ENCODE measurements around the gene RPL21. TPM values are rescaled to one million over a fixed set of nuclear protein-coding genes. Genes with fewer than 3 reads are reported as not detected.
A peak's percentile ranks its signal among the peaks of the same experiment; 100 is the strongest.

Gene RPL21
- total RNA-seq, 1 experiment from 2014 or later, result 552 TPM

DNA sequence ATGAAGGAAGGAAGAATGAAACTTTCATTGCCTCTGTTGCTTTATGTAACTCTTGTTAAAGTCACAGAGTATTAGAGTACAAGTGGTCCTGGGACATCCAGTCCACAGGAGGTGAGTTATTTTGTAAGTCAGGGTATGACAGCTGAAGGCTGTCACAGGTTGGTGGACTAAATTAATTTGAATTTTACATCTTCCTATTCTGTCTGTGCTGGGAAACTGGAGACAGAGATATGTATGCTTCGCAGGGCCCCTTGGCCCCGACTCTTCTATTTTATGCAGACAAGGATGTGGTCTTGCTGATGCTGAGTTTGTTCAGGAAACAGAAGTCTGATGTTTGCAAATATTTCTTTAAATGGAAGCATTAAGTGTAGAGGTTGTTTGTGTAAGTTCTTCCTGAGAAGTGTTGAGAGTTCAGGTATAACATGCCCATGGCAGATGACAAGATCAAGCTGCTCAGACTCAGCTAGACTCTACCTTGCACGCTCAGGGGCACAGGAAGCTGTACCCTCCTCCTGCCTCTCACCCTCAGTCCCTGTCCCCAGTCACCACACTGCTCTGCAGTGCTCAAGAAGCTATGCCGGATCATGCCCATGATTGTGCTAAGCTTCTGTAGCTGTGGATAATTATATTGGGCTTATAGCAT lies 42.6 kb downstream of the RPL21 start:
- intact Hi-C loops (cut with micrococcal nuclease), result no loop called here
- Histone ChIP-seq H4K20me1 (ENCODE audit: low read length) (no peaks in the 10 kb centered on the region), H3K4me2 (ENCODE audit: low read length) (no peak overlapping the region), H3K4me3 (ENCODE audit: low read length) (no peak overlapping the region), H3K36me3 (ENCODE audit: low read depth, low read length) (no peaks in the 10 kb centered on the region), H3K9ac (ENCODE audit: low read length) (no peak overlapping the region), H3F3A (ENCODE audit: low read length, unreplicated experiment) (no peaks in the 10 kb centered on the region), H3K9me3 (ENCODE audit: low read length) (no peaks in the 10 kb centered on the region), H2AFZ (ENCODE audit: low read length) (no peak overlapping the region), H3K79me2 (ENCODE audit: low read length) (no peaks in the 10 kb centered on the region), H3K27ac (ENCODE audit: low read length) (no peak overlapping the region), H3K9me2 (replicated peaks; ENCODE audit: low read length) (no peaks in the 10 kb centered on the region), H3K4me1 (ENCODE audit: insufficient read depth, low read length) (no peaks in the 10 kb centered on the region), H3K27me3 (ENCODE audit: low read length) (no peaks in the 10 kb centered on the region)
- DNase-seq (no peak), ATAC-seq (no peak)
- no TSS peak for BruUV-seq (replicated peaks)
- CTCF ChIA-PET, result no interaction called here
- TF ChIP-seq EZH2 (IDR thresholded peaks at IDR 0.05; ENCODE audit: low read length, unreplicated experiment), result no peak
- TF ChIP-seq CTCF (conservative IDR thresholded peaks at IDR 0.05; ENCODE audit: low read depth, low read length), result no peak
- no peak for TF ChIP-seq EZH2phosphoT487 (IDR thresholded peaks at IDR 0.05; ENCODE audit: borderline replicate concordance, low read length)
- POLR2A ChIA-PET (ENCODE audit: unreplicated experiment), result no interaction called here

DNA sequence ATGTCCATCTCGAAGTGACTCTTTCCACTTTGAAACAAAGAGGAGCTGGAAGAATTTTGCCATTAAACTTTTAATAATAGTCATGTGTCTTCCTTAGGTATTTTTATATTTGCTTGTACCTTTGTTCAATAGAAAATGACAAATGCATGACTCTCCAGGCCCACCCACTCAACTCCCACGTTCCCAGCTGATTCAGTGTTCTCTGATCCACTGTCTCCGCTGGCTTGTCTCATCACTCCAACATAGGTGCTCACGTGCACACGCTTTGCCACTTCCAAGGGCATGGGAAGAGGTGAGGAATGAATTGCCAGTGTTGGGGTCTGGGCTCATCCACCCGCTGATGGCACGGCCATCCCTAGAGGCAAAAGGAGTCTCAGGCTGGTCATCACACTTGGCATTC lies 43.7 kb downstream of the RPL21 start:
- Histone ChIP-seq H3K9ac (ENCODE audit: low read length) (no peak overlapping the region), H3K4me2 (ENCODE audit: low read length) (no peak overlapping the region), H3K79me2 (ENCODE audit: low read length) (no peaks in the 10 kb centered on the region), H3K27me3 (ENCODE audit: low read length) (no peaks in the 10 kb centered on the region), H3F3A (ENCODE audit: low read length, unreplicated experiment) (no peaks in the 10 kb centered on the region), H3K9me2 (replicated peaks; ENCODE audit: low read length) (no peaks in the 10 kb centered on the region), H3K4me1 (ENCODE audit: insufficient read depth, low read length) (no peaks in the 10 kb centered on the region), H3K9me3 (ENCODE audit: low read length) (no peaks in the 10 kb centered on the region), H3K27ac (ENCODE audit: low read length) (no peak overlapping the region), H2AFZ (ENCODE audit: low read length) (no peak overlapping the region), H4K20me1 (ENCODE audit: low read length) (no peaks in the 10 kb centered on the region), H3K4me3 (ENCODE audit: low read length) (no peak overlapping the region), H3K36me3 (ENCODE audit: low read depth, low read length) (no peaks in the 10 kb centered on the region)
- CTCF ChIA-PET, result no interaction called here
- no peak; the same call in 1 of the 2 replicates for ATAC-seq
- intact Hi-C loops (cut with micrococcal nuclease), result no loop called here
- POLR2A ChIA-PET (ENCODE audit: unreplicated experiment), result no interaction called here
- TF ChIP-seq EZH2phosphoT487 (IDR thresholded peaks at IDR 0.05; ENCODE audit: borderline replicate concordance, low read length), result no peak
- no peak for TF ChIP-seq EZH2 (IDR thresholded peaks at IDR 0.05; ENCODE audit: low read length, unreplicated experiment)
- TF ChIP-seq CTCF (conservative IDR thresholded peaks at IDR 0.05; ENCODE audit: low read depth, low read length), result no peak
- BruUV-seq (replicated peaks), result no TSS peak
- peak; percentile 18 for DNase-seq

GRCh38 chr13:27295660-27296059 lies 44.3 kb downstream of the RPL21 start:
- ATAC-seq, result no peak
- no TSS peak for BruUV-seq (replicated peaks)
- POLR2A ChIA-PET (ENCODE audit: unreplicated experiment), result no interaction called here
- intact Hi-C loops (cut with micrococcal nuclease), result no loop called here
- H3F3A ChIP-seq (ENCODE audit: low read length, unreplicated experiment), result no peaks in the 10 kb centered on the region
- no peak overlapping the region for H3K27ac ChIP-seq (ENCODE audit: low read length)
- no peaks in the 10 kb centered on the region for H3K79me2 ChIP-seq (ENCODE audit: low read length)
- TF ChIP-seq EZH2phosphoT487 (IDR thresholded peaks at IDR 0.05; ENCODE audit: borderline replicate concordance, low read length) (no peak), CTCF (conservative IDR thresholded peaks at IDR 0.05; ENCODE audit: low read depth, low read length) (no peak), EZH2 (IDR thresholded peaks at IDR 0.05; ENCODE audit: low read length, unreplicated experiment) (no peak)
- H3K36me3 ChIP-seq (ENCODE audit: low read depth, low read length), result no peaks in the 10 kb centered on the region
- H3K9me2 ChIP-seq (replicated peaks; ENCODE audit: low read length), result no peaks in the 10 kb centered on the region
- H3K4me2 ChIP-seq (ENCODE audit: low read length), result no peak overlapping the region
- no peaks in the 10 kb centered on the region for H4K20me1 ChIP-seq (ENCODE audit: low read length)
- H3K9me3 ChIP-seq (ENCODE audit: low read length), result no peaks in the 10 kb centered on the region
- CTCF ChIA-PET, result no interaction called here
- DNase-seq, result no peak
- H3K27me3 ChIP-seq (ENCODE audit: low read length), result no peaks in the 10 kb centered on the region
- no peak overlapping the region for H2AFZ ChIP-seq (ENCODE audit: low read length)
- H3K4me3 ChIP-seq (ENCODE audit: low read length), result no peak overlapping the region
- no peaks in the 10 kb centered on the region for H3K4me1 ChIP-seq (ENCODE audit: insufficient read depth, low read length)
- H3K9ac ChIP-seq (ENCODE audit: low read length), result no peak overlapping the region
